ENCODE results near the gene FGD4.

DNA sequence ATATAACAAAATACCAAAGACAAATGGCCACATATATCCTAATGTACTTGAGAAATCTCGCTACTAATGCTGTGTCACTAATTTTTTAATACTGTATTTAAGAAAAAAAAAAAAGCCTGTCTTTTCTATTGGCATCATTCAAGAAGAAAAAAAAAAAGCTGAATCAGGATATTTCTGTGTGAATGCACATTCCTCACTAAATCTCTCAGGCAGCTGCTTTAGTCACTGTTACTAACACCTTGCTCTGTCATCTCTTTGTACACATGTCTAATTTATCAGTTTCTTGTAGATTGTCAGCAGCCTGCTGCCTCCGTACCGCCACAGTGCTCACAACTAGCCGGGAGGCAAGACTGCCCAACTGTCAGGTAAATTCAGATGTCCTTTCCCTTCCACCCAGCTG is 32.0 kb upstream of the FGD4 start:
- TF ChIP-seq EP300 (IDR thresholded peaks at IDR 0.05) (no peak), POLR2AphosphoS5 (IDR thresholded peaks at IDR 0.05) (no peak)
- TF ChIP-seq, protein P1, sequence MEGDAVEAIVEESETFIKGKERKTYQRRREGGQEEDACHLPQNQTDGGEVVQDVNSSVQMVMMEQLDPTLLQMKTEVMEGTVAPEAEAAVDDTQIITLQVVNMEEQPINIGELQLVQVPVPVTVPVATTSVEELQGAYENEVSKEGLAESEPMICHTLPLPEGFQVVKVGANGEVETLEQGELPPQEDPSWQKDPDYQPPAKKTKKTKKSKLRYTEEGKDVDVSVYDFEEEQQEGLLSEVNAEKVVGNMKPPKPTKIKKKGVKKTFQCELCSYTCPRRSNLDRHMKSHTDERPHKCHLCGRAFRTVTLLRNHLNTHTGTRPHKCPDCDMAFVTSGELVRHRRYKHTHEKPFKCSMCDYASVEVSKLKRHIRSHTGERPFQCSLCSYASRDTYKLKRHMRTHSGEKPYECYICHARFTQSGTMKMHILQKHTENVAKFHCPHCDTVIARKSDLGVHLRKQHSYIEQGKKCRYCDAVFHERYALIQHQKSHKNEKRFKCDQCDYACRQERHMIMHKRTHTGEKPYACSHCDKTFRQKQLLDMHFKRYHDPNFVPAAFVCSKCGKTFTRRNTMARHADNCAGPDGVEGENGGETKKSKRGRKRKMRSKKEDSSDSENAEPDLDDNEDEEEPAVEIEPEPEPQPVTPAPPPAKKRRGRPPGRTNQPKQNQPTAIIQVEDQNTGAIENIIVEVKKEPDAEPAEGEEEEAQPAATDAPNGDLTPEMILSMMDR (IDR thresholded peaks at IDR 0.05): no peak
